Left cardiac atrium (tissue), 4 donors: ENCODE measurements around the gene DEFB114. TPM values are rescaled to one million over a fixed set of nuclear protein-coding genes. Genes with fewer than 3 reads are reported as not detected.

ENCODE experiments used
- ATAC-seq, 2 donors: fragments of 200-7000 bp; cut with Tn5 transposase; one replicate each; pipeline ENCODE4 v1.9.1; 2020; ENCODE audit warnings: mild to moderate bottlenecking in 2 of 2, moderate library complexity in 2 of 2
- DNase-seq: peaks from one replicate; pipeline ENCODE4 v3.0.0-alpha.2; 2020
- intact Hi-C, 2 donors: fragments of 100-400 bp; cut with DNase I; formaldehyde crosslinking; loops; one replicate each; pipeline versions ENCODE4 v1.14.1 to v1.15.1; 2022 to 2023
- total RNA-seq, 2 donors: library from RNA; stranded (reverse); fragmentation: NEBNext Ultra II Directional; extraction: Animal tissue kit (Norgen Biotek cat#: 25700); gene quantifications; one replicate each; pipeline ENCODE4 v1.2.1, GENCODE V29; 2021
- donor health status: DM: no; HTN: yes; CAD: no.
- donor health status: DM: no; HTN: yes; CAD: no; lungs with severe emphysema.
- donor health status: DM: yes; HTN: yes; CAD: no.
- donor health status: Dilated cardiomyopathy.

Gene DEFB114
- total RNA-seq, 2 donors from 2014 or later: not detected

DNA sequence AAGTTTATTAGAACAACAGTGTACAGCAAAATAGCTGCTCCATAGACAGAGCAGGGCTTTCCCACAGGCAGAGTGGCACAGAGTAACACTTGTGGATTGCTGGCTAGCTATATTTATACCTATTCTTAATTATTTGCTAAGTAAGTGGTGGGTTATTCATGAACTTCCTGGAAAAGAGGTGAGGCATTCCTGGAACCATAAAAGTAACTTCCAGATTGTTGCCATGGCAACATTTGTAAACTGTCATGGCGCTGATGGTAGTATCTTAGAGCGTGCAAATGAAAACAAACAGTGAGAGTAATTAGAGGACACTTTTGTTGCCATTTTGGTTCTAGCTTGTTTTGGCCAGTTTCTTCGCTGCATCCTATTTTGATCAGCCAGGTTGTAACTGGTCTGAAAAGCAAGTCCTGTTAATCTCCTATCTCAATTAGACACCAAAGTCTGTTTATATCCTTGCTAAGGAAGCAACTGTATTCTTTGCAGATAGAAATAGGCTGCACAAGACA is 23.9 kb downstream of the DEFB114 start:
- DNase-seq (no peak), ATAC-seq (peak in 1 of 2 donors; percentile 61)
- intact Hi-C loops: no loop called here

GRCh38 chr6:49937811-49938210 is 26.2 kb downstream of the DEFB114 start:
- ATAC-seq: no peak
- intact Hi-C loops: no loop called here
- no peak for DNase-seq

DNA sequence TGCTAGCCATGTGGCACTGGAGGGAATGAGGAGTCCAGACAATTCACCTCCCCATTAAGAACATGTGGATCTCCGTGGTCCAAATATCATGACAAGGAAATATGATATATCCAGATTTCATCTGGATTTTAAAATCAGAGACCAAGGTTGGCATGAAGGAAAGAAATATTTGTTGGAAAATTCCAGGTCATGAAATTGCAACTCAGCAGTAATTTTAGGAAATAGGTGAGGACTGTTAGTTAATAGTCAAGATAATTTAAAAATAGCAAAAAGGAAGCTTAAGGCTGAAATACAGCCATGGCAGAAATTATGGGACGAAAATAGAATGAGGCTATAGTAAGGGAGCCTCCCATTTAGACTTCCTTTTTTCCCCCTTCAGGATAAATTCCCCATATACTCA is 26.9 kb downstream of the DEFB114 start:
- no peak for DNase-seq
- no peak for ATAC-seq
- intact Hi-C loops: no loop called here

GRCh38 chr6:49935387-49935786 is 28.6 kb downstream of the DEFB114 start:
- ATAC-seq: no peak
- intact Hi-C loops: no loop called here

GRCh38 chr6:49934770-49935169 is 29.2 kb downstream of the DEFB114 start:
- intact Hi-C loops: no loop called here
- ATAC-seq (no peak), DNase-seq (no peak)

More at GRCh38 chr6:49935387-49935786, 28.6 kb downstream of the DEFB114 start:
- DNase-seq: no peak

DNA sequence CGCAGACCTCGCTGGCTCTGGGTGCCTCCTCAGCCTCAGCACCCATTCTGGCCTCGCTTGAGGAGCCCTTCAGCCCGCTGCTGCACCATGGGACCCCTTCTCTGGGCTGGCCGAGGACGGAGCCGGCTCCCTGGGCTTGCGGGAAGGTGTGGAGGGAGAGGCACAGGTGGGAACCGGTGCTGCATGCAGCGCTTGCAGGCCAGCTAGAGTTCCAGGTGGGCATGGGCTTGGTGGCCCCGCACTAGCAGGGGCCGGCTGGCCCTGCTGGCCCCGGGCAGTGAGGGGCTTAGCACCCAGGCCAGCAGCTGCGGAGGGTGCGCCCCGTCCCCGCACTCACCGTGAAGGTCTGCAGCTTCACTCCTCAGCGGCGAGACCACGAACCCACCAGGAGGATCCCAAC is 30.4 kb downstream of the DEFB114 start:
- ATAC-seq (no peak), DNase-seq (no peak)
- intact Hi-C loops: no loop called here

- DNase-seq (no peak), ATAC-seq (no peak)
- intact Hi-C loops: no loop called here
These were observed 34.6 kb downstream of the DEFB114 start for GRCh38 chr6:49929340-49929739.

GRCh38 chr6:49923826-49924225 is 40.1 kb downstream of the DEFB114 start:
- DNase-seq: no peak
- intact Hi-C loops: no loop called here
- no peak for ATAC-seq

- intact Hi-C loops: no loop called here
- DNase-seq (no peak), ATAC-seq (no peak)
These were observed 43.9 kb downstream of the DEFB114 start for GRCh38 chr6:49919935-49920644.

GRCh38 chr6:49919261-49919660 is 44.7 kb downstream of the DEFB114 start:
- ATAC-seq (no peak), DNase-seq (no peak)
- intact Hi-C loops: no loop called here

DNA sequence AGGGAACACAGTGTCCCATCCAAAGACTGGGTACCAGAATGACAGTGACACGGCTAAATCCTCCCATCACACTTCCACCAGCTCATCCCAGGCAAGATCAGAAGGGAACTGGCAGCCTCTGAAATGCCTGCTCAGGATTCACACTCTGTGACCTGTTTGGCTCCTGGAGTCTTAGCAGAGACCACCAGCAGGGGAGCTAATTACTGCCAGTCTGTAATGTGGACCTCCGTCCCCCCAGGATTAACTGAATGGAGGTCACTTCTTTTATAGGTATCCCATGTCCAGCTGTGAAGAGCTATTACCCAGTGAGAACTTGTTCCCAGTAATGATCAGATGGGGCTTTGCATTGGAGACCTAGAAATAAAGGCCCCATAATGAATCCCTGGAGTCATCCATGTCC is 45.2 kb downstream of the DEFB114 start:
- DNase-seq (no peak), ATAC-seq (peak in 1 of 2 donors; percentile 34)
- intact Hi-C loops: no loop called here

DNA sequence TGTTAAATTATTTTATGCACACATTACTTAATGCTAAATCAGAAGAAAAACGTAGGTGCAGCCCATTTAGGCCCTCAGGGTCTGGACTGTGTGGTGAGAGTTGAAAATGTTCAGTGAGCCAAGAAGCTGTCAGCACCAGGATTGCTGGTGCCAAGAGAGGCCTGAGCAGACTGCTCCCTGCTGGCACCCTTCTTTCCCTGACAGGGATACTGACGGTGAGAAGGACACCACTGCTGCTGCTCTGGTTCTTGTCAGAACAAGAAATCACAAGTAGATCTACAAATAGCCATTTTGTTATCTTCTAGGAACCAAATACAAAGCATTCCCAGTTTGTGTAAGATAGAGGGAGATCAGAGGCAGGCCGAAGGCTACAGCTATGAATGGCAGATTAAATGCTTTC is 48.9 kb downstream of the DEFB114 start:
- intact Hi-C loops: no loop called here
- ATAC-seq: peak; percentile 99
- DNase-seq: peak; percentile 38

DNA sequence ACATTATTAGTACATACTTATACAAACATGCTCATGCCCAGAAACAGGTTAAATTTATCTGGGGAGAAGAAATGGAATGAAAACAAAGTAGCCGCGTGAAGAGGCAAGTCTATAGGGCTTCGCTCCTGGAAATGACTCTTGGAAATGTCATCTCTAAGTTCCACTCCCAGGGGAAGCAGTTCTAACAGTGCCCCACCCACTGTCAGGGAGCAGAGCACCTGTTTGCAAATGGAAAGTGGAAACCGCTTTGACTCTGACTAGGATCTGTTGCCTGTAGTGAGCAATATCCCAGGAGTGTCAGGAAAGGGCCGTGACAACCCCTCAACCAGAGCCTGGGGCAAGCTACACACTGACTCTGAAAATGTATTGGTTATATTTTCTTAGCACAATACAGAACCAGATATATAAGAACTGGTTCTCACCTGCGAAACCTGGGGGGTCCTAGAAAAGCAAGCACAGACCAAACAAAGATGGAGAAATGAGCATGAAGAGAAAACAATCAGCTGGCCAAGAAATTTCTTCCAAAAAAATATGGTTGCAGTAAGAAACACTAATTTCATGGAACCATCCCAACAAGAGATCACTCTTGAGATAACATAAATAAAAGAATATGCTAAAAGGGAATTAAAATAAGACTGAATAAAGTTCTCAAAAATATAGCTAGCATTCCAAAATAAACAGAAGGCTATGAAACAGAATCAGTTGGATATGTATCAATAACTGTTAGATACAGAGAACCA is 50.2 kb downstream of the DEFB114 start:
- intact Hi-C loops: no loop called here
- DNase-seq (no peak), ATAC-seq (no peak)

DNA sequence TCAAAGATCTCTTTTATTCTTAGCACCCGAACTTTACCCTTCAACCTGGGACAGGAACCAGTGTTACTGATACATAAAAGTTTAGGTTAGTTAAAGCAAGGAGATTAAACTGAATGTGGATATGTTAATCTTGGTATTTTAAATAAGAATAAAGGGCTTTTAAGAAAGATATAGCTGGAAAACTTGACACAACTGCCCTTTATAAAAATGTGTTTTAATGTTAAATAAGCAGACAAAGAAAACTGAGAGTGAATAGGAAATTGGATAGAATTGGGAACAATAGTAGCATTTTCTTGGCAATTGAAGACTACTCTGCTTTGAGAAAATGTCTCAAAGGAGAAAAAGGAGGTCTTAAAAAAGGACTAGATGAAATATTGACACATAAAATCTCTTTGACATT is 51.8 kb downstream of the DEFB114 start:
- DNase-seq (no peak), ATAC-seq (no peak)
- intact Hi-C loops: no loop called here

- intact Hi-C loops: no loop called here
- no peak for DNase-seq
- ATAC-seq: no peak
These were observed 52.7 kb downstream of the DEFB114 start for GRCh38 chr6:49911252-49911651.

Other genes with a start within 250 kb of the DEFB114 start
- gene CRISP3, start 219.8 kb downstream of the DEFB114 start, total RNA-seq: not detected
- gene PGK2, start 176.9 kb downstream of the DEFB114 start, total RNA-seq: not detected
- gene CRISP1, start 97.6 kb downstream of the DEFB114 start, total RNA-seq: not detected
- gene DEFB113, start 5.5 kb upstream of the DEFB114 start, total RNA-seq: not detected
- gene DEFB110, start 57.8 kb upstream of the DEFB114 start, total RNA-seq: not detected
- not detected for gene DEFB112, start 85.8 kb upstream of the DEFB114 start, total RNA-seq